ENCODE measurements around the gene FLT1.

The FLT1 gene

GRCh38 chr13:28464861-28465460, 30.0 kb downstream of the FLT1 start:
- DNase-seq (ENCODE audit: low read depth in 2 of 2, low spot score in 1 of 2), result no peak

- DNase-seq (ENCODE audit: low read depth in 2 of 2, low spot score in 1 of 2), result no peak
Measured at GRCh38 chr13:28463481-28463880, 31.4 kb downstream of the FLT1 start.

- DNase-seq (ENCODE audit: low read depth in 2 of 2, low spot score in 1 of 2), result no peak
Measured at GRCh38 chr13:28459911-28460310, 35.0 kb downstream of the FLT1 start.

- DNase-seq (ENCODE audit: low read depth in 2 of 2, low spot score in 1 of 2), result no peak
Measured at GRCh38 chr13:28458608-28459007, 36.3 kb downstream of the FLT1 start.

GRCh38 chr13:28458051-28458450, 36.9 kb downstream of the FLT1 start:
- DNase-seq (ENCODE audit: low read depth in 2 of 2, low spot score in 1 of 2), result no peak

GRCh38 chr13:28457521-28457920, 37.4 kb downstream of the FLT1 start:
- DNase-seq (ENCODE audit: low read depth in 2 of 2, low spot score in 1 of 2), result no peak

GRCh38 chr13:28455580-28456194, 39.2 kb downstream of the FLT1 start:
- DNase-seq (ENCODE audit: low read depth in 2 of 2, low spot score in 1 of 2), result no peak

GRCh38 chr13:28452755-28453154, 42.2 kb downstream of the FLT1 start:
- DNase-seq (ENCODE audit: low read depth in 2 of 2, low spot score in 1 of 2), result no peak

- DNase-seq (ENCODE audit: low read depth in 2 of 2, low spot score in 1 of 2), result no peak
Measured at GRCh38 chr13:28451482-28452217, 43.3 kb downstream of the FLT1 start.

GRCh38 chr13:28449826-28450773, 44.8 kb downstream of the FLT1 start:
- no peak for DNase-seq (ENCODE audit: low read depth in 2 of 2, low spot score in 1 of 2)

GRCh38 chr13:28448651-28449358, 46.1 kb downstream of the FLT1 start:
- DNase-seq (ENCODE audit: low read depth in 2 of 2, low spot score in 1 of 2), result no peak

GRCh38 chr13:28447989-28448388, 46.9 kb downstream of the FLT1 start:
- no peak for DNase-seq (ENCODE audit: low read depth in 2 of 2, low spot score in 1 of 2)

GRCh38 chr13:28447206-28447605, 47.7 kb downstream of the FLT1 start:
- no peak for DNase-seq (ENCODE audit: low read depth in 2 of 2, low spot score in 1 of 2)

- DNase-seq (ENCODE audit: low read depth in 2 of 2, low spot score in 1 of 2), result no peak
Measured at GRCh38 chr13:28442839-28443238, 52.1 kb downstream of the FLT1 start.

GRCh38 chr13:28441529-28441928, 53.4 kb downstream of the FLT1 start:
- DNase-seq (ENCODE audit: low read depth in 2 of 2, low spot score in 1 of 2), result no peak

- DNase-seq (ENCODE audit: low read depth in 2 of 2, low spot score in 1 of 2), result no peak
Measured at GRCh38 chr13:28440774-28441504, 54.0 kb downstream of the FLT1 start.

GRCh38 chr13:28438598-28439334, 56.2 kb downstream of the FLT1 start:
- DNase-seq (ENCODE audit: low read depth in 2 of 2, low spot score in 1 of 2), result no peak

GRCh38 chr13:28438067-28438466, 56.9 kb downstream of the FLT1 start:
- no peak for DNase-seq (ENCODE audit: low read depth in 2 of 2, low spot score in 1 of 2)

GRCh38 chr13:28435917-28436316, 59.0 kb downstream of the FLT1 start:
- DNase-seq (ENCODE audit: low read depth in 2 of 2, low spot score in 1 of 2), result no peak

Measured in stimulated activated CD8-positive, alpha-beta memory T cell treated with anti-CD3 and anti-CD28 coated beads, Interleukin-4, amount 100 ng/mL, for 1 hour (primary cell).